T-helper 1 cell treated with Interleukin-12 subunit alpha and Interleukin-12 subunit beta and Interleukin-4 antibody, amounts not matched to agents 30 μg/mL and 1 μg/mL, for 36 hours (primary cell): ENCODE data around the gene ANTXR1.

Source experiments
- H3K27ac Mint-ChIP-seq: one replicate; pipeline ENCODE4 v1.8.0; 2021; ENCODE audit warnings: mild to moderate bottlenecking, mixed read lengths
- H3K27me3 Mint-ChIP-seq: one replicate; pipeline ENCODE4 v1.8.0; 2021; ENCODE audit warnings: low read depth, mixed read lengths
- H3K36me3 Mint-ChIP-seq: one replicate; pipeline ENCODE4 v1.8.0; 2021; ENCODE audit warnings: low read depth, mixed read lengths
- H3K4me1 Mint-ChIP-seq: one replicate; pipeline ENCODE4 v1.8.0; 2021; ENCODE audit warnings: low read depth, mixed read lengths
- H3K4me3 Mint-ChIP-seq: one replicate; pipeline ENCODE4 v1.8.0; 2021; ENCODE audit warnings: mild to moderate bottlenecking, moderate library complexity, mixed read lengths
- H3K9me3 Mint-ChIP-seq: one replicate; pipeline ENCODE4 v1.8.0; 2021; ENCODE audit warnings: mixed read lengths

ANTXR1 gene

GRCh38 chr2:69062307-69062962, 49.5 kb downstream of the ANTXR1 start:
- no peak overlapping the region for H3K27ac Mint-ChIP-seq

DNA sequence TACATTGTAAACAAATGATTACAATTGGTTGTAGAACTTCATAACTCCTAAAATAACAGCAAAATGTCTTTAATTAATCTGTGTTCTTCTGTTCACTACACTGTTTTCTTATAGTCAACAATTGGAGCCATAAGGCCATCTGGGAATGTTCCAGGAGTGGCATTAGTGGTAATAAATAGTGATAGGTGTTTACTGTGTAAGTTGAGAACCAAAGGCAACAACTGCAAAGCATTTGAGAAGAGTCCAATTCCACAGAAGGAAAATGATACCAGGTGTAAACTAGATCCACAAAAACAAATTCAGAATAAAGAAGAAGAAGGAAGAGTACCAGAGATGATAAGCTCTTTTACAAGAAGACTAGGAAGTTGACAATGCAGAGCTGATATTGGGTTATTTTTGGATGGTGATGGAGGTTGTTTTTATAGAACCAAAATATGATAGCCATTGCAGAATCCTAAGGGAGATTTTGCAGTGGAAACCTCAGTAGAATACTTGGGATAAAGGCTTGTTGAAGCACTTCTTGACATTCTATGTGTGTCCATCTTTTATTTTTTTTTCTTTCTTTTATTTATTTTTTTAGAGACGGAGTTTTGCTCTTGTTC, 52.9 kb downstream of the ANTXR1 start:
- Mint-ChIP-seq H3K4me1 (no peaks in the 10 kb centered on the region), H3K36me3 (no peaks in the 10 kb centered on the region), H3K27me3 (peaks cover 66% of the 10 kb centered on the region), H3K4me3 (no peak overlapping the region), H3K27ac (no peak overlapping the region), H3K9me3 (peaks cover 7% of the 10 kb centered on the region)

More at GRCh38 chr2:69062307-69062962, 49.5 kb downstream of the ANTXR1 start:
- no peaks in the 10 kb centered on the region for H3K4me1 Mint-ChIP-seq
- H3K9me3 Mint-ChIP-seq: peaks cover 7% of the 10 kb centered on the region
- no peaks in the 10 kb centered on the region for H3K36me3 Mint-ChIP-seq
- peaks cover 88% of the 10 kb centered on the region for H3K27me3 Mint-ChIP-seq
- H3K4me3 Mint-ChIP-seq: no peak overlapping the region

- H3K4me3 Mint-ChIP-seq: no peak overlapping the region
- peaks cover 55% of the 10 kb centered on the region for H3K27me3 Mint-ChIP-seq
Observed at GRCh38 chr2:69067026-69067630, 54.1 kb downstream of the ANTXR1 start.

GRCh38 chr2:69067866-69068265, 54.9 kb downstream of the ANTXR1 start:
- peaks cover 7% of the 10 kb centered on the region for H3K9me3 Mint-ChIP-seq
- H3K27me3 Mint-ChIP-seq: peaks cover 48% of the 10 kb centered on the region
- no peaks in the 10 kb centered on the region for H3K4me1 Mint-ChIP-seq
- no peaks in the 10 kb centered on the region for H3K36me3 Mint-ChIP-seq
- H3K27ac Mint-ChIP-seq: no peak overlapping the region
- no peak overlapping the region for H3K4me3 Mint-ChIP-seq

More at GRCh38 chr2:69067026-69067630, 54.1 kb downstream of the ANTXR1 start:
- peaks cover 7% of the 10 kb centered on the region for H3K9me3 Mint-ChIP-seq
- no peaks in the 10 kb centered on the region for H3K36me3 Mint-ChIP-seq
- no peak overlapping the region for H3K27ac Mint-ChIP-seq
- H3K4me1 Mint-ChIP-seq: no peaks in the 10 kb centered on the region

DNA sequence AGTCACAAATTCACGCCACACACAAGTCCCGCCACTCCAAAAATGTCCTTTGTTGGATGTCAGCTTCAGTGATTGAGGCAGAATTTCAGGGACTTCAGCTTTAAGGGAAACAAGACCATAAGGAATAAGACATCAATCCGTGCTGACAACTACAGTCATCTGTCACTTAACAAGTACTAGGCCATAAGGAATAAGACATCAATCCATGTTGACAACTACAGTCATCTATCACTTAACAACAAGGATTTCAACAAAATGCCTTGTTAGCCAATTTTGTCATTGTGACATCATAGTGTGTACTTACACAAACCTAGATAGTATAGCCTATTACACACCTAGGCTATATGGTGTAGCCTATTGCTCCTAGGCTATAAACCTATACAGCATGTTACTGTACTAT, 58.0 kb downstream of the ANTXR1 start:
- H3K4me3 Mint-ChIP-seq: no peak overlapping the region
- H3K4me1 Mint-ChIP-seq: no peaks in the 10 kb centered on the region
- peaks cover 35% of the 10 kb centered on the region for H3K27me3 Mint-ChIP-seq
- H3K36me3 Mint-ChIP-seq: no peaks in the 10 kb centered on the region
- no peaks in the 10 kb centered on the region for H3K9me3 Mint-ChIP-seq
- no peak overlapping the region for H3K27ac Mint-ChIP-seq

DNA sequence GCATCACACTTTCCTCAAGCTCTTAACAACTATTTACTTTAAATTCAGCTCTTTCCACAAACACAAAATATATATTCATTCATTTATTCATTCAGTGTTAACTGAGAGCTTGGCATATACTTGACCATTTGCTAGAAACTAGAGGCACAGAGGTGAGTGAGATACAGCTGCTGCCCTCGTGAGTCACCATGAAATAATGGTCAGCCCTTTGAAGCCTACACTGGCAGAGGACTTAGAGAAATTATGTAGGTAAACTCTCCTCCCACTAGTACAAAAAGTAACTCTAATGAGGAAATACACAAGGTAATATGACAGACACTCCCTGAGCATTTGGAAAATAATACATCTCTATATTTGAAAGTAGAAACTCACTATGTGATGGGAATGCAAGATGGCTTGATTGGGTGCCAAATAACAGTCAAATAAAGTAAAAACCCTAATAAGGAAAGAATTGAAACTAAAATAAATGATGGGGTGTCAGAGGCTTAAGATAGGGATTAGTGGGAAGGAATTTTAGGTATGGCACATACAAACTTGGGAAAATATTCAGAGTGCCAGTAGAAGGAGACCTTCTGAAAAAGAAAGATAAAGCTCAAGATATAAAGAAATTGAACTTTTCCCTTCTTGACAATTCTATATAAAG, 61.1 kb downstream of the ANTXR1 start:
- Mint-ChIP-seq H3K4me1 (no peaks in the 10 kb centered on the region), H3K27ac (no peak overlapping the region), H3K27me3 (peaks cover 31% of the 10 kb centered on the region), H3K9me3 (no peaks in the 10 kb centered on the region), H3K4me3 (no peak overlapping the region), H3K36me3 (no peaks in the 10 kb centered on the region)

GRCh38 chr2:69074918-69075317, 61.9 kb downstream of the ANTXR1 start:
- no peaks in the 10 kb centered on the region for H3K36me3 Mint-ChIP-seq
- H3K4me1 Mint-ChIP-seq: no peaks in the 10 kb centered on the region
- H3K27ac Mint-ChIP-seq: no peak overlapping the region
- H3K27me3 Mint-ChIP-seq: peaks cover 40% of the 10 kb centered on the region
- no peaks in the 10 kb centered on the region for H3K9me3 Mint-ChIP-seq
- H3K4me3 Mint-ChIP-seq: no peak overlapping the region

- H3K36me3 Mint-ChIP-seq: no peaks in the 10 kb centered on the region
- no peak overlapping the region for H3K4me3 Mint-ChIP-seq
- no peaks in the 10 kb centered on the region for H3K4me1 Mint-ChIP-seq
- no peak overlapping the region for H3K27ac Mint-ChIP-seq
- H3K9me3 Mint-ChIP-seq: no peaks in the 10 kb centered on the region
- H3K27me3 Mint-ChIP-seq: peaks cover 43% of the 10 kb centered on the region
Observed at GRCh38 chr2:69075486-69075885, 62.5 kb downstream of the ANTXR1 start.

DNA sequence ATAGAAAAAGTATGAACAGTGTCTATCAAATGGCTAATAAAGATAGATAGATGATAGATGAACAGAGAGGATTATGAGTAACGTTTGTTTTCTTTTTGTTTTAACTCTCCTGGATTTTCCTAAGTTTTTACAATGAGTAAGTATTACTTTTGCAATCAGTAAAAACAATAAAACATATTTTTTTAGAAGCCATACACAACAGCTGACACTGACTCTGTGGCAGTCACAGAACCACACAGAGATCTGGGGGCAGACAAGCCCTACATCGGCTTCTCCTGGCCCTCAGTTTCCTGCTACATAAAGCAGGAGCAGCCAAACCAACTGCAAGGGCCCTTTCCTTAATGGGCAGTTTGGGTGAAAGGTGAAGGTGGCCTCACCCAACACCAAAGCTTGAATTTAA, 63.6 kb downstream of the ANTXR1 start:
- Mint-ChIP-seq H3K36me3 (no peaks in the 10 kb centered on the region), H3K27ac (no peak overlapping the region), H3K4me3 (no peak overlapping the region)

GRCh38 chr2:69077252-69077950, 64.4 kb downstream of the ANTXR1 start:
- H3K4me3 Mint-ChIP-seq: no peak overlapping the region
- no peaks in the 10 kb centered on the region for H3K9me3 Mint-ChIP-seq
- H3K36me3 Mint-ChIP-seq: no peaks in the 10 kb centered on the region
- H3K4me1 Mint-ChIP-seq: peaks cover 1% of the 10 kb centered on the region
- H3K27ac Mint-ChIP-seq: no peak overlapping the region
- peaks cover 43% of the 10 kb centered on the region for H3K27me3 Mint-ChIP-seq

More for the DNA sequence above, 63.6 kb downstream of the ANTXR1 start:
- H3K27me3 Mint-ChIP-seq: peaks cover 43% of the 10 kb centered on the region
- no peaks in the 10 kb centered on the region for H3K9me3 Mint-ChIP-seq
- no peaks in the 10 kb centered on the region for H3K4me1 Mint-ChIP-seq

DNA sequence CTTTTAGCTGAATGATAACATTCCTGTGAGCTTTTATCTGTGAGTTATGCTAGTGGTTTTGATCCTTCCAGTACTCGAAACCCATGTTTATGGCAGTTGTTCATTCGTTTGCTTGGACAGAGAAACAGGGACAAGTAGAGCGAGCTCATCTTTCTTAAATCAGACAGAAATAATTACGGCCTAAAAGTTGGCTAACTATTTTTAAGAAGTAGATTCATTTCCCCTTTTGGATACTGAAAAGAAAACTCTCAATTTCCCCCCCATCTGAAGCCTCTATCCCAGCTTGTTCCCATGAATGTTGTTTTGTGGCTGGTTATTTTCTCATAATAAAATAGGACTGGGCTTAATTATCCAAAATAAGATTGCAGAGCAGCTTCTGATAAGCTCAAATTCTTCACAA, 67.1 kb downstream of the ANTXR1 start:
- no peaks in the 10 kb centered on the region for H3K9me3 Mint-ChIP-seq
- peaks cover 1% of the 10 kb centered on the region for H3K4me1 Mint-ChIP-seq
- no peak overlapping the region for H3K4me3 Mint-ChIP-seq
- H3K27me3 Mint-ChIP-seq: peaks cover 46% of the 10 kb centered on the region
- no peaks in the 10 kb centered on the region for H3K36me3 Mint-ChIP-seq
- no peak overlapping the region for H3K27ac Mint-ChIP-seq

DNA sequence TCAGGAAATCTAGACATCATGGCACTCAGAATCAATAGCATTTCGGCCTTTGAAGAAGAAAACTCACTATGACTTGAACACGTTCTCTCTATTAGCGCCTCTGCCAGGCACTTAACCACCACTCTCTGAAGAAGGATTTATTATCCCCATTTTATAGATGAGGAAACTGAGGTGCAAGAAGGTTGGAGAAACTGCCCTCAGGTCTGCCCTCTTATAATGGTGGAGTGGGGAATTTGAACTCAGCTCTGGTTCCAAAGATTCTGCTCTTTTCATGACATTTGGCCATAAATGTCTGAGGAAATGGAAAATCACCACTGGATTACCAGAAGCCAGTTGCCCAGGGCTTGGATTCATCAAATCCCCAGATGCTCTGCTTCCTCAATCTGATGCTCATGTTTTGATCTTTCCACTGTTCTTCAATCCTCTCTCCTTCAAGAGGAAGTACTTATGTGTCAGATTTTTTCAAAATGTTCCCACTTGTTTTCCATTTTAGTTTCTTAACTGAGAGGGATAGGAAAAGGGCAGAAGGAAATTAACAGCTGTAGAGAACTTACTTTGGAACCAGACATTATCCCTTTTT, 68.1 kb downstream of the ANTXR1 start:
- no peaks in the 10 kb centered on the region for H3K9me3 Mint-ChIP-seq
- no peak overlapping the region for H3K27ac Mint-ChIP-seq
- H3K4me3 Mint-ChIP-seq: no peak overlapping the region
- H3K36me3 Mint-ChIP-seq: no peaks in the 10 kb centered on the region
- H3K4me1 Mint-ChIP-seq: peaks cover 1% of the 10 kb centered on the region
- H3K27me3 Mint-ChIP-seq: peaks cover 40% of the 10 kb centered on the region

GRCh38 chr2:69081757-69082156, 68.8 kb downstream of the ANTXR1 start:
- Mint-ChIP-seq H3K27ac (no peak overlapping the region), H3K4me3 (no peak overlapping the region), H3K9me3 (no peaks in the 10 kb centered on the region), H3K27me3 (peaks cover 40% of the 10 kb centered on the region), H3K36me3 (no peaks in the 10 kb centered on the region), H3K4me1 (peaks cover 1% of the 10 kb centered on the region)

GRCh38 chr2:69082430-69082997, 69.5 kb downstream of the ANTXR1 start:
- Mint-ChIP-seq H3K36me3 (no peaks in the 10 kb centered on the region), H3K27me3 (peaks cover 38% of the 10 kb centered on the region), H3K4me1 (peaks cover 1% of the 10 kb centered on the region), H3K27ac (no peak overlapping the region), H3K9me3 (no peaks in the 10 kb centered on the region), H3K4me3 (no peak overlapping the region)
